Measurements from ENCODE around the gene FGF18. TPM values are rescaled to one million over a fixed set of nuclear protein-coding genes. Genes with fewer than 3 reads are reported as not detected.

FGF18 gene
- total RNA-seq, 1 experiment from 2014 or later: 0.94 TPM

- Histone ChIP-seq H2BK12ac (ENCODE audit: insufficient read length, low read depth, low read length) (no peak overlapping the region), H3K4me1 (ENCODE audit: insufficient read depth, low read length) (peaks cover 2% of the 10 kb centered on the region; the same call in 1 of the 2 replicates), H2AFZ (ENCODE audit: low read length) (no peak overlapping the region), H4K8ac (replicated peaks; ENCODE audit: insufficient read length, low read depth, low read length) (no peak overlapping the region), H3K23ac (ENCODE audit: insufficient read length, low read depth, low read length) (no peak overlapping the region), H4K20me1 (ENCODE audit: control insufficient read depth, insufficient read depth, insufficient read length) (no peaks in the 10 kb centered on the region), H4K91ac (ENCODE audit: insufficient read length, low read depth, low read length) (no peak overlapping the region), H3T11ph (ENCODE audit: low read length) (no peak overlapping the region), H2BK120ac (ENCODE audit: low read depth, low read length, poor library complexity, severe bottlenecking) (no peak overlapping the region), H3K79me1 (ENCODE audit: insufficient read depth, low read depth, low read length, poor library complexity, severe bottlenecking) (no peaks in the 10 kb centered on the region), H3K9ac (ENCODE audit: extremely low read depth, insufficient read length, low read length) (no peak overlapping the region), H2AK5ac (ENCODE audit: insufficient read length, low read length) (no peak overlapping the region), H3K18ac (ENCODE audit: insufficient read length, low read depth, low read length) (no peak overlapping the region), H3K56ac (ENCODE audit: insufficient read length, low read depth, low read length) (no peak overlapping the region), H4K5ac (ENCODE audit: insufficient read length, low read depth, low read length) (no peak overlapping the region), H3K27ac (ENCODE audit: insufficient read length, low read depth, low read length) (no peak overlapping the region), H3K27me3 (ENCODE audit: insufficient read depth, low read length) (no peaks in the 10 kb centered on the region), H3K4me2 (ENCODE audit: insufficient read depth, insufficient read length, low read length) (no peak overlapping the region), H3K4ac (ENCODE audit: low read depth, low read length) (no peak overlapping the region), H3K14ac (ENCODE audit: insufficient read depth, low read length) (no peak overlapping the region), H3K9me3 (ENCODE audit: control insufficient read depth, low read depth, low read length) (no peaks in the 10 kb centered on the region), H2BK5ac (ENCODE audit: insufficient read length, low read length) (no peak overlapping the region), H2BK20ac (ENCODE audit: low read depth, low read length, poor library complexity, severe bottlenecking) (no peak overlapping the region), H2BK15ac (ENCODE audit: low read depth, low read length) (no peak overlapping the region), H3K23me2 (ENCODE audit: insufficient read length, low read depth, low read length, poor library complexity, severe bottlenecking) (no peaks in the 10 kb centered on the region), H3K79me2 (ENCODE audit: insufficient read depth, low read length) (no peaks in the 10 kb centered on the region)
- no peak for DNase-seq
- no peak for TF ChIP-seq CTCF (conservative IDR thresholded peaks at IDR 0.05)
- no peak overlapping the region for H3K4me3 Mint-ChIP-seq
- peaks cover 2 to 19% of the 10 kb centered on the region in 2 experiments for H3K4me1 Mint-ChIP-seq
- WGBS (ENCODE audit: extremely low coverage, insufficient read length, low lambda C conversion rate): no CpG with 5 or more reads among the region's 6 CpGs
- H3K27me3 Mint-ChIP-seq (ENCODE audit: low read depth): peaks cover 8% of the 10 kb centered on the region; the same call in 1 of the 2 replicates
- no peaks in the 10 kb centered on the region; a peak in 1 of 5 replicates for H3K9me3 Mint-ChIP-seq
- H3K36me3 Mint-ChIP-seq (ENCODE audit: insufficient read depth in 1 of 3, low read depth in 3 of 3): no peaks in the 10 kb centered on the region; a peak in 1 of 7 replicates
- H3K27ac Mint-ChIP-seq: peak overlapping the region in 1 of 3 experiments; percentile 79; a peak in 1 of 7 replicates
Measured at GRCh38 chr5:171480239-171480638, 60.8 kb downstream of the FGF18 start.
